Neural progenitor cell (in vitro differentiated cells): Measurements from ENCODE around the gene TBC1D30.
A peak's percentile ranks its signal among the peaks of the same experiment; 100 is the strongest.
"Not testable (repeated sequence)": the region's sequence is repeated elsewhere in the genome, so short reads cannot be mapped to it uniquely, and the experiment has no call there.

ENCODE experiments used
- EZH2 ChIP-seq: fragments of 200-600 bp; sonication (generic); IDR thresholded peaks from 2 replicates; pipeline ENCODE4 v1.6.1; 2017; ENCODE audit warnings: antibody characterized with exemption, mild to moderate bottlenecking, moderate library complexity
- TF ChIP-seq, protein P1 (sequence below): fragments of 200-600 bp; sonication (generic); IDR thresholded peaks from 2 replicates; pipeline ENCODE4 v1.5.1; 2017; ENCODE audit warnings: antibody characterized with exemption, mild to moderate bottlenecking

- TF ChIP-seq, protein P1, sequence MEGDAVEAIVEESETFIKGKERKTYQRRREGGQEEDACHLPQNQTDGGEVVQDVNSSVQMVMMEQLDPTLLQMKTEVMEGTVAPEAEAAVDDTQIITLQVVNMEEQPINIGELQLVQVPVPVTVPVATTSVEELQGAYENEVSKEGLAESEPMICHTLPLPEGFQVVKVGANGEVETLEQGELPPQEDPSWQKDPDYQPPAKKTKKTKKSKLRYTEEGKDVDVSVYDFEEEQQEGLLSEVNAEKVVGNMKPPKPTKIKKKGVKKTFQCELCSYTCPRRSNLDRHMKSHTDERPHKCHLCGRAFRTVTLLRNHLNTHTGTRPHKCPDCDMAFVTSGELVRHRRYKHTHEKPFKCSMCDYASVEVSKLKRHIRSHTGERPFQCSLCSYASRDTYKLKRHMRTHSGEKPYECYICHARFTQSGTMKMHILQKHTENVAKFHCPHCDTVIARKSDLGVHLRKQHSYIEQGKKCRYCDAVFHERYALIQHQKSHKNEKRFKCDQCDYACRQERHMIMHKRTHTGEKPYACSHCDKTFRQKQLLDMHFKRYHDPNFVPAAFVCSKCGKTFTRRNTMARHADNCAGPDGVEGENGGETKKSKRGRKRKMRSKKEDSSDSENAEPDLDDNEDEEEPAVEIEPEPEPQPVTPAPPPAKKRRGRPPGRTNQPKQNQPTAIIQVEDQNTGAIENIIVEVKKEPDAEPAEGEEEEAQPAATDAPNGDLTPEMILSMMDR, result peak; percentile 88
- TF ChIP-seq EZH2, result not testable (repeated sequence)
Measured at GRCh38 chr12:64802180-64802775, 22.2 kb upstream of the TBC1D30 start.
